Nucleus accumbens (tissue), 56 donors: ENCODE measurements around the gene TRIM69.
"Not testable (repeated sequence)": the region's sequence is repeated elsewhere in the genome, so short reads cannot be mapped to it uniquely, and the experiment has no call there.

ENCODE experiments used
- DNase-seq, 56 donors: peaks; one replicate each; lab custom pipeline; 2025; lab: John Stamatoyannopoulos, UW

TRIM69 gene

DNA sequence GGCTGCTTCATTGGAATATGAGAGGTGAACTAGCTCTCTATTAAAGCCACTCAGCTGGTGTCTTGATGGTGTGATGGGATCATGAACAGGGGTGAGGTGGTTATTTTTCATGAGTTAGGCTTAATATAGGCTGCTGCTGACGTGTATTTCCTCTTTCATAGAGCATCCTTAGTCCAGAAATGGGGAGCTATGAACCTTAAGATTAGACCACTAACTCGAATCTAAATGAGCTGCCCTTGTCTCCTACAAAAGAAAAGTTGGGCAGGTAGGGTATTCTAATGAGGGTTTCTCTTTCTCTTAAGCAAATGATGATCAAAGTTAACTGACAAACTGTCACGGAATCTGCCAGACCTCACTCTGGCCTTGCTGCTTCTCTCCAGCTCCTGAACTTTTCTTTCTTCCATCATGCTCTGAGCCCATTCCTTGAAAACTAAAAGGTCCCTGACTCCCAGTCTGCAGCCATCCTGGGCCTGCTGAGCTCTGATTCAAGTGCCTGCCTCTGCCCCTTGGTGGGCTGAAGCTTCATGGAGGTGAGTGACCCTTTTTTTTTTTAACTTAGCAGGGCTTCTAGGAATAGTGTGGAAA is at the start of gene TRIM69:
TSS of gene TRIM69 (plus strand) at position 348 of the 585 bp plus-strand sequence. CDS start at position 525, 177 bp downstream.
- DNase-seq, result no peak

DNA sequence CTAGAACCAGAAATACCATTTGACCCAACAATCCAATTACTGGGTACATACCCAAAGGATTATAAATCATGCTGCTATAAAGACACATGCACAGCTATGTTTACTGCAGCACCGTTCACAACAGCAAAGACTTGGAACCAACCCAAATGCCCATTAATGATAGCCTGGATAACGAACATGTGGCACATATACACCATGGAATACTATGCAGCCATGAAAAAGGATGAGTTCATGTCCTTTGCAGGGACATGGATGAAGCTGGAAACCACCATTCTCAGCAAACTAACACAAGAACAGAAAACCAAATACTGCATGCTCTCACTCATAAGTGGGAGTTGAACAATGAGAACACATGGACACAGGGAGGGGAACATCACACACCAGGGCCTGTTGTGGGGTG is 47.0 kb upstream of the TRIM69 start:
- DNase-seq, result not testable (repeated sequence)

- not testable (repeated sequence) for DNase-seq
Measured at GRCh38 chr15:44690245-44690644, 46.1 kb upstream of the TRIM69 start.

DNA sequence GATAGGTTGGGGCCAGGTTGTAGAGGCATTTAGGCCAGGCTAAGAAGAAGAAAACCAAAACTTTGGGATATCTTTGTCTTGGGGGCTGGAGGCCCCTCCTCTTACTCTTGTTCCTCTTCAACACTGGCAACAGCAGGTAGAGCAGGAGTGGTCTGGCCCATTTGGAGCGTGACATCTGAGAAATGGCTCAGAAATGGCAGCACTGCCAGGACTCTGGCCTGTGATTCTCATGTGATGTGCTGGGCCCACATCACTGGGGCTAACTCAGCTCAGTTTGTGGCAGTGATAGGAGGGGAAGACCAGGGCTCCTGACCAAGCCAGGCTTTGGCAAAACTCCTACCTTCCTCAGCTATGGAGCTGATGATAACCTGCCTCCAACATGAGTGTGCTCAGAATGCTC is 43.7 kb upstream of the TRIM69 start:
- no peak for DNase-seq

GRCh38 chr15:44694416-44694815 is 41.9 kb upstream of the TRIM69 start:
- no peak for DNase-seq

- DNase-seq, result no peak
Measured at GRCh38 chr15:44695294-44695693, 41.0 kb upstream of the TRIM69 start.

DNA sequence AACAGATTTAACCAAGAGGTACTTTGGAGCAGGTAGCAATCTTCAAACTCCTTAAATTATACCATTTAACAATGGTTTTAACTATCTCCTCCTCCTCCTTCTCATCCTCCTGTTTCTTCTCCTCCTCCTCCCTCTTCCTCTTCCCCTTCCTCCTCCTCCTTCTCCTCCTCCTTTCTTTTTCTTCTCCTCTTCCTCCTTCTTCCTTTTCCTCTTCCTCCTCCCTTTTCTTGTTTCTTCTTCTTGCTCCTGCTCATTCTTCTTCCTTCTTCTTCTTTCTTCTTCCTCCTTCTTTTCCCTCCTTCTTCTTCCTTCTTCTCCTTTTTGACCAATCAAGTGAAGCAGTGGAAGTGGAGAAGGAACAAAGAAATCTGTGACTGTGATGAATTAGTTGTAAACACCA is 39.3 kb upstream of the TRIM69 start:
- no peak for DNase-seq

DNA sequence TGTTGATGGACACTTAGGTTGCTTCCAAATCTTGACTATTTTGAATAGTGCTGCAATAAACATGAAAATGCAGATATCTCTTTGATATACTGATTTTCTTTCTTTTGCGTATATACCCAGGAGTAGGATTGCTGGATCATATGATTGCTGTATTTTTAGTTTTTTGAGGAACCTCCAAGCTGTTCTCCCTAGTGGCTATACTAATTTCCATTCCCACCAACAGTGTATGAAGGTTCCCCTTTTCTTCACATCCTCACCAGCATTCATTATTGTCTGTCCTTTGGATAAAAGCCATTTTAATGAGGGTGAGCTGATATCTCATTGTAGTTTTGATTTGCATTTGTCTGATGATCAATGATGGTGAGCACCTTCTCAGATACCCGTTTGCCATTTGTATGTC is 37.7 kb upstream of the TRIM69 start:
- no peak for DNase-seq

GRCh38 chr15:44700676-44701075 is 35.7 kb upstream of the TRIM69 start:
- not testable (repeated sequence) for DNase-seq

DNA sequence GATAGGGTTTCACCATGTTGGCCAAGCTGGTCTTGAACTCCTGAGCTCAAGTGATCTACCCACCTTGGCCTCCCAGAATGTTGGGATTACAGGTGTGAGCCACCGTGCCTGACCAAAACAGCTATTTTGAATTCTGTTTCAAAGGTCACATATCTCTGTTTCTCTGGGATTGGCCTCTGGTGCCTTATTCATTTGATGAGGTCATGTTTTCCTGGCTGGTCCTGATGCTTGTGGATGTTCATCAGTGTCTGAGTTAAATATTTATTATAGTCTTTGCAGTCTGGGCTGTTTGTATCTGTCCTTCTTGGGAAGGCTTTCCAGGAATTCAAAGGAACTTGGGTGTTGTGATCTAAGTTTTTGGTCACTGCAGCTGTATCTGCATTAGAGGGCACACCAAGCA is 30.3 kb upstream of the TRIM69 start:
- no peak for DNase-seq

- no peak for DNase-seq
Measured at GRCh38 chr15:44706401-44706800, 29.9 kb upstream of the TRIM69 start.

GRCh38 chr15:44706946-44707636 is 29.2 kb upstream of the TRIM69 start:
- no peak for DNase-seq

DNA sequence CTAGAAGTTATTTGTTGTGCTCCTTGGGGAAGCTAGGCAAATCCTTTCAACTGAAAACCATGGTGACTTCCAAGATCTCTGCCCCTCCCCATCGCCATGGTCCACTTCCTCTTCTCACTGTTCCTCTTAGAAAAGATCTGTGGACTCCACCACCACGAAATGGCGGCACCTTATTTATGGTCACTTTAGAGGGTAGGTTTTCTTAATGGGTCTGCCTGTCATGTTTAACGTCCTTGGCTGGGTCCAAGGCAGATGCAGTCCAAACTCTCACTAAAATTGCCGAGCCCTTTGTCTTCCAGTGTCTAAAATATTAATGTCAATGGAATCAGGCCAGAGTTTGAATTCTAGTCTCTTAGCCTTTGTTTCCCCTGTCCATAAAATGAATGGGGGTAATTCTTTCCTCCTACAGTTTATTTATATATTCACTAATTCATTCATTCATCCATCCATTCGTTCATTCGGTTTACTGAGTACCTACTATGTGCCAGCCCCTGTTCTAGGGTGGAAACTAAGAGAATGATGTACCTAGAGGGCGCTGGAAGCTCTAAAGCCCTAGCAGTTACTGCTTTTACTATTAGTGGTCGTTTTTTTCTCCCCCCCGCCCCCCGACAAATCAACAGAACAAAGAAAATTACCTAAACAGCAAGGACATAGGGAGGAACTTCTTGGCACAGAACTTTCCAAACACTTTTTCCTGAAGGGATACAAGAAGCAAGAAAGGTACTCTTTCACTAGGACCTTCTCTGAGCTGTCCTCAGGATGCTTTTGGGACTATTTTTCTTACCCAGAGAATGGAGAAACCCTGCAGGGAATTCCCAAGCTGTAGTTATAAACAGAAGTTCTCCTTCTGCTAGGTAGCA is 25.9 kb upstream of the TRIM69 start:
- DNase-seq, result peak in 12 of 56 donors; percentile 1 to 50 (median 10)

DNA sequence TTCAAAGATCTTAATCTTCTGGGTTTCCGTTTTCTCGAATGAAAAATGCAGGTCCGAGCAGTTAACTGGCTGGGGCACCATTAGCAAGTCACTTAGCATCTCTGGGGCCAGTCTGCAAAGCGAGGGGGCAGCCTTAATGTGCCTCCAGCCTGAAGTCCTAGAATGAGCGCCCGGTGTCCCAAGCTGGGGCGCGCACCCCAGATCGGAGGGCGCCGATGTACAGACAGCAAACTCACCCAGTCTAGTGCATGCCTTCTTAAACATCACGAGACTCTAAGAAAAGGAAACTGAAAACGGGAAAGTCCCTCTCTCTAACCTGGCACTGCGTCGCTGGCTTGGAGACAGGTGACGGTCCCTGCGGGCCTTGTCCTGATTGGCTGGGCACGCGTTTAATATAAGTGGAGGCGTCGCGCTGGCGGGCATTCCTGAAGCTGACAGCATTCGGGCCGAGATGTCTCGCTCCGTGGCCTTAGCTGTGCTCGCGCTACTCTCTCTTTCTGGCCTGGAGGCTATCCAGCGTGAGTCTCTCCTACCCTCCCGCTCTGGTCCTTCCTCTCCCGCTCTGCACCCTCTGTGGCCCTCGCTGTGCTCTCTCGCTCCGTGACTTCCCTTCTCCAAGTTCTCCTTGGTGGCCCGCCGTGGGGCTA is 25.1 kb upstream of the TRIM69 start, which contains the start of the genes B2M and PATL2:
TSS of gene B2M (plus strand) at position 422 of the 647 bp plus-strand sequence. CDS start at position 452, 30 bp downstream.
TSS of gene PATL2 (minus strand) at position 228 of the 647 bp plus-strand sequence. CDS start 34,833 bp downstream, outside the sequence.
- DNase-seq, result peak; percentile 56 to 98 (median 91)

GRCh38 chr15:44711743-44712345 is 24.5 kb upstream of the TRIM69 start:
- peak in 26 of 56 donors; percentile 34 to 70 (median 52) for DNase-seq

- DNase-seq, result peak in 38 of 56 donors; percentile 5 to 60 (median 21)
Measured at GRCh38 chr15:44712346-44713005, 23.9 kb upstream of the TRIM69 start.

DNA sequence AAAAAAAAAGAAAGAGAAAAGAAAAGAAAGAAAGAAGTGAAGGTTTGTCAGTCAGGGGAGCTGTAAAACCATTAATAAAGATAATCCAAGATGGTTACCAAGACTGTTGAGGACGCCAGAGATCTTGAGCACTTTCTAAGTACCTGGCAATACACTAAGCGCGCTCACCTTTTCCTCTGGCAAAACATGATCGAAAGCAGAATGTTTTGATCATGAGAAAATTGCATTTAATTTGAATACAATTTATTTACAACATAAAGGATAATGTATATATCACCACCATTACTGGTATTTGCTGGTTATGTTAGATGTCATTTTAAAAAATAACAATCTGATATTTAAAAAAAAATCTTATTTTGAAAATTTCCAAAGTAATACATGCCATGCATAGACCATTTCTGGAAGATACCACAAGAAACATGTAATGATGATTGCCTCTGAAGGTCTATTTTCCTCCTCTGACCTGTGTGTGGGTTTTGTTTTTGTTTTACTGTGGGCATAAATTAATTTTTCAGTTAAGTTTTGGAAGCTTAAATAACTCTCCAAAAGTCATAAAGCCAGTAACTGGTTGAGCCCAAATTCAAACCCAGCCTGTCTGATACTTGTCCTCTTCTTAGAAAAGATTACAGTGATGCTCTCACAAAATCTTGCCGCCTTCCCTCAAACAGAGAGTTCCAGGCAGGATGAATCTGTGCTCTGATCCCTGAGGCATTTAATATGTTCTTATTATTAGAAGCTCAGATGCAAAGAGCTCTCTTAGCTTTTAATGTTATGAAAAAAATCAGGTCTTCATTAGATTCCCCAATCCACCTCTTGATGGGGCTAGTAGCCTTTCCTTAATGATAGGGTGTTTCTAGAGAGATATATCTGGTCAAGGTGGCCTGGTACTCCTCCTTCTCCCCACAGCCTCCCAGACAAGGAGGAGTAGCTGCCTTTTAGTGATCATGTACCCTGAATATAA is 23.0 kb upstream of the TRIM69 start:
- DNase-seq, result no peak

DNA sequence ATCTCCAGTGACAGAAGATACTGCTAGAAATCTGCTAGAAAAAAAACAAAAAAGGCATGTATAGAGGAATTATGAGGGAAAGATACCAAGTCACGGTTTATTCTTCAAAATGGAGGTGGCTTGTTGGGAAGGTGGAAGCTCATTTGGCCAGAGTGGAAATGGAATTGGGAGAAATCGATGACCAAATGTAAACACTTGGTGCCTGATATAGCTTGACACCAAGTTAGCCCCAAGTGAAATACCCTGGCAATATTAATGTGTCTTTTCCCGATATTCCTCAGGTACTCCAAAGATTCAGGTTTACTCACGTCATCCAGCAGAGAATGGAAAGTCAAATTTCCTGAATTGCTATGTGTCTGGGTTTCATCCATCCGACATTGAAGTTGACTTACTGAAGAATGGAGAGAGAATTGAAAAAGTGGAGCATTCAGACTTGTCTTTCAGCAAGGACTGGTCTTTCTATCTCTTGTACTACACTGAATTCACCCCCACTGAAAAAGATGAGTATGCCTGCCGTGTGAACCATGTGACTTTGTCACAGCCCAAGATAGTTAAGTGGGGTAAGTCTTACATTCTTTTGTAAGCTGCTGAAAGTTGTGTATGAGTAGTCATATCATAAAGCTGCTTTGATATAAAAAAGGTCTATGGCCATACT is 21.1 kb upstream of the TRIM69 start:
- DNase-seq, result peak in 1 of 56 donors; percentile 50
